NB4 (cell line): ENCODE results near the gene CDK14.

Experiments used
- TF ChIP-seq, protein P1 (sequence below): IDR thresholded peaks from one replicate; pipeline ENCODE4 v1.5.1; 2012; ENCODE audit warnings: low read depth, low read length
- TF ChIP-seq, protein P2 (sequence below): IDR thresholded peaks from 2 replicates; pipeline ENCODE4 v1.6.1; 2011; ENCODE audit warnings: low read depth, low read length

DNA sequence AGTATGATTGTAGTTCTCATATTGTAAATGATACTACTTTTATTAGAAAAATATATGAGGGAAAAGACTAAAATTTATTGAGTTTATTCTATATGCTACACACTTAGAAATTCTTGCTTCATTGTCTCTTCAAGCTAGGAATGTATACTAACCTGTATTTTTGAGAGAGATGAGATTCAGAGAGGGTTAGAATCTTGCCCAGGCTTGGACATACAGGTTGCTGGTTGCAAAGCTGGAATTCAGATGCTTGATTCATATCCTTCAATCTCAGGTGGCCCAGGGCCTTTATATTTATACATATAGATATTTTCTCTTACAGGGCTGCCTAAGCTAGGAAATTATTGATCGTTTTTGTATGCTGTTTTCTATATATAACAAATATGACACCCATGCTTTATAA, 324.2 kb downstream of the CDK14 start:
- TF ChIP-seq, protein P1, sequence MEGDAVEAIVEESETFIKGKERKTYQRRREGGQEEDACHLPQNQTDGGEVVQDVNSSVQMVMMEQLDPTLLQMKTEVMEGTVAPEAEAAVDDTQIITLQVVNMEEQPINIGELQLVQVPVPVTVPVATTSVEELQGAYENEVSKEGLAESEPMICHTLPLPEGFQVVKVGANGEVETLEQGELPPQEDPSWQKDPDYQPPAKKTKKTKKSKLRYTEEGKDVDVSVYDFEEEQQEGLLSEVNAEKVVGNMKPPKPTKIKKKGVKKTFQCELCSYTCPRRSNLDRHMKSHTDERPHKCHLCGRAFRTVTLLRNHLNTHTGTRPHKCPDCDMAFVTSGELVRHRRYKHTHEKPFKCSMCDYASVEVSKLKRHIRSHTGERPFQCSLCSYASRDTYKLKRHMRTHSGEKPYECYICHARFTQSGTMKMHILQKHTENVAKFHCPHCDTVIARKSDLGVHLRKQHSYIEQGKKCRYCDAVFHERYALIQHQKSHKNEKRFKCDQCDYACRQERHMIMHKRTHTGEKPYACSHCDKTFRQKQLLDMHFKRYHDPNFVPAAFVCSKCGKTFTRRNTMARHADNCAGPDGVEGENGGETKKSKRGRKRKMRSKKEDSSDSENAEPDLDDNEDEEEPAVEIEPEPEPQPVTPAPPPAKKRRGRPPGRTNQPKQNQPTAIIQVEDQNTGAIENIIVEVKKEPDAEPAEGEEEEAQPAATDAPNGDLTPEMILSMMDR, result no peak
- TF ChIP-seq, protein P2, sequence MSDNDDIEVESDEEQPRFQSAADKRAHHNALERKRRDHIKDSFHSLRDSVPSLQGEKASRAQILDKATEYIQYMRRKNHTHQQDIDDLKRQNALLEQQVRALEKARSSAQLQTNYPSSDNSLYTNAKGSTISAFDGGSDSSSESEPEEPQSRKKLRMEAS, result no peak
